ENCODE measurements around the gene SHLD3.
"Not testable (repeated sequence)": the region's sequence is repeated elsewhere in the genome, so short reads cannot be mapped to it uniquely, and the experiment has no call there.

The SHLD3 gene

DNA sequence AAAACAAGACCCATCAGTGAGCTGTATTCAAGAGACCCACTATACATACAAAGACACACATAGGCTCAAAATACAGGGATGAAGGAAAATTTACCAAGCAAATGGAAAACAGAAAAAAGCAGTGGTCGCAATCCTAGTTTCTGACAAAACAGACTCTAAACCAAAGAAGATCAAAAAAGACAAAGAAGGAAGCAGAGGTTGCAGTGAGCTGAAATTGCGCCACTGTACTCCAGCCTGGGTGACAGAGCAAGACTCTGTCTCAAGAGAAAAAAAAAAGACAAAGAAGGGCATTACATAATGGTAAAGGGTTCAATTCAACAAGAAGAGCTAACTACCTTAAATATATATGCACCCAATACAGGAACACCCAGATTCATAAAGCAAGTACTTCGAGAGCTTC, 51.2 kb downstream of the SHLD3 start:
- not testable (repeated sequence) for H3K9me3 ChIP-seq (ENCODE audit: control insufficient read depth, insufficient read depth, low read length); H3K27ac ChIP-seq (ENCODE audit: low read length); H3K36me3 ChIP-seq (ENCODE audit: control insufficient read depth, insufficient read depth, low read length); H3K27me3 ChIP-seq (ENCODE audit: control insufficient read depth, insufficient read depth, low read length); DNase-seq (ENCODE audit: low read depth, low spot score); H3K4me3 ChIP-seq (ENCODE audit: low read length); H3K4me1 ChIP-seq (ENCODE audit: control insufficient read depth, insufficient read depth, low read length)
- WGBS (ENCODE audit: insufficient coverage, insufficient read length), result no CpG with 5 or more reads among the region's 3 CpGs
